A549 (cell line): Measurements from ENCODE around the gene RAI2.

Experiments
- BHLHE40 ChIP-seq: IDR thresholded peaks from 2 replicates; pipeline ENCODE4 v1.6.1; 2012; ENCODE audit warnings: low read depth, low read length, inconsistent platforms
- CEBPB ChIP-seq, 2 experiments: fragments of >200 bp in 1 of 2; sonication (Bioruptor Twin) in 1 of 2; formaldehyde crosslinking in 1 of 2; IDR thresholded peaks; 2 replicates each; pipeline ENCODE4 v1.6.1; 2012 to 2016
- CHD2 ChIP-seq: fragments of 150-350 bp; IDR thresholded peaks from 2 replicates; pipeline ENCODE4 v1.6.1; 2014; ENCODE audit warnings: low read length; ENCODE audit not compliant: partially characterized antibody
- CTCF ChIP-seq: fragments of >200 bp; sonication (Bioruptor Twin); formaldehyde crosslinking; IDR thresholded peaks from 3 replicates; pipeline ENCODE4 v1.5.1; 2016
- ELK1 ChIP-seq: fragments of 150-350 bp; IDR thresholded peaks from 2 replicates; pipeline ENCODE4 v1.6.1; 2014; ENCODE audit warnings: low read depth, mild to moderate bottlenecking, low read length
- GATA3 ChIP-seq: IDR thresholded peaks from 2 replicates; pipeline ENCODE4 v1.6.1; 2012; ENCODE audit warnings: borderline replicate concordance
- HOXB5 ChIP-seq: fragments of 250-450 bp; sonication (Bioruptor Pico); IDR thresholded peaks from 2 replicates; pipeline ENCODE4 v1.5.0; 2020; ENCODE audit warnings: mild to moderate bottlenecking, moderate library complexity
- MAZ ChIP-seq: fragments of 150-350 bp; IDR thresholded peaks from 2 replicates; pipeline ENCODE4 v1.6.1; 2014; ENCODE audit warnings: antibody characterized with exemption, low read depth, low read length, borderline replicate concordance
- PBX3 ChIP-seq: IDR thresholded peaks from 2 replicates; pipeline ENCODE4 v1.6.1; 2012
- POLR2A ChIP-seq: IDR thresholded peaks from 2 replicates; pipeline ENCODE4 v1.6.1; 2012; ENCODE audit warnings: mild to moderate bottlenecking, low read length
- REST ChIP-seq: fragments of 200-600 bp; sonication (generic); IDR thresholded peaks from 2 replicates; pipeline ENCODE4 v1.6.1; 2016; ENCODE audit warnings: antibody characterized with exemption, mild to moderate bottlenecking, moderate library complexity

- TF ChIP-seq CHD2 (no peak), HOXB5 (CRISPR knock-in tag) (no peak), CTCF (no peak), ELK1 (no peak), MAZ (no peak), CEBPB (IDR thresholded peaks at IDR 0.05) (no peak), GATA3 (no peak), POLR2A (no peak), REST (no peak), BHLHE40 (no peak), PBX3 (no peak)
Observed at GRCh38 chrX:17876135-17876534, 15.0 kb upstream of the RAI2 start.
